ENCODE measurements around the gene LINGO3. TPM values are rescaled to one million over a fixed set of nuclear protein-coding genes. Genes with fewer than 3 reads are reported as not detected.
"Not testable (repeated sequence)": the region's sequence is repeated elsewhere in the genome, so short reads cannot be mapped to it uniquely, and the experiment has no call there.

LINGO3 gene
- polyA plus RNA-seq, 1 donor (not counting 4 experiments of a cell fraction or from before 2014, with no cell fraction given), result not detected

DNA sequence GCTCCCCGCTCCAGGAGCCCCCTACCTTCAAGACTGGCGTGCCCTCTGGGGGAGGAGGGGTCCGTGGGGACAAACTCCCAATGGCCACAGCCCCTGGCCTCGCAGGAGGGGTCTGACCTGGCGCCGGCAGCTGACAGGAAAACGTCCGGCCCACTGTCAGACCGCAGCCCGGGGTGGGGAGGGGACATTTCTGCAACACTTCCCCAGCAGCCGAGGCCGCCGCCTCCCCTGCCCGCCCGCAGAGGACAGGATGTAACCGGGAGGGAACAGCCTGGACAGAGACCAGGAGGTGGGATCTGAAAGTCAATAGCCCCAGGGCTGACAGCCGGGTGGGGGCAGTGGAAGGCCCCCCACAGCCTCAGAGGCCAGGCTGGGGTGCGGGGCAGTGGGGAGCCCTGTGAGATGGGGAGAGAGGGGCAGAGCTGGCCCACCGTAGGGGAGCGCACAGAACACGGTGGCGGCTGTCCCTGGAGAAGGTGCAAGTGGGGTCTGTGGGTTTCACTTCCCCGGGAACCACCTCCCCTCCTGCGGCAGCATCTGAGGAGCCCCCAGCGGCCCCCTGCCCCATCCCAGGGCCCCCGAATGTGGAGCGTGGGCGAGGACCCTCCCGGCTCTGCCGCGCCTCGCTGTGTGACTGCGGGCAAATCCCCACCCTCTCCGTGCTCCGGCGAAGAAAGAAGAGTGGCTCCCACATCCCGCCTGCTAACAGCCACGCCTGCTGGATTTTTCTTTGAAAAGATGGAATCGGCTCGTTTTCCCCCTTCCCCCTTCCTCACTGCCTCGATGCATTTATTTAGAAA lies 25.7 kb downstream of the LINGO3 start, which contains the start of gene PEAK3:
TSS of gene PEAK3 (minus strand) at position 114 of the 800 bp plus-strand sequence. CDS start 1,244 bp downstream, outside the sequence.
- FAIRE-seq (no peak), DNase-seq (ENCODE audit: low read depth, low spot score) (no peak)
- no peaks in the 10 kb centered on the region for H3K9me3 ChIP-seq (ENCODE audit: control insufficient read depth, low read depth, low read length)
- H2AFZ ChIP-seq (ENCODE audit: control insufficient read depth, low read length), result no peak within 1 kb of the TSS
- no peak within 1 kb of the TSS for H3K4me2 ChIP-seq (ENCODE audit: control insufficient read depth, extremely low read depth, insufficient read depth, low read depth, low read length)
- no peaks in the 10 kb centered on the region for H4K20me1 ChIP-seq (ENCODE audit: control insufficient read depth, extremely low read depth, insufficient read depth, low read length)
- no peaks in the 10 kb centered on the region for H3K4me1 ChIP-seq (ENCODE audit: control insufficient read depth, extremely low read depth, insufficient read depth, low read length)
- H3K79me2 ChIP-seq (ENCODE audit: control insufficient read depth, insufficient read depth, low read length), result no peaks in the 10 kb centered on the region
- no peaks in the 10 kb centered on the region for H3K36me3 ChIP-seq (ENCODE audit: control insufficient read depth in 2 of 2, extremely low read depth in 1 of 2, insufficient read depth in 2 of 2, low read length in 2 of 2)
- H3K27ac ChIP-seq (ENCODE audit: control insufficient read depth, insufficient read depth, low read length), result no peak within 1 kb of the TSS
- H3K4me3 ChIP-seq (ENCODE audit: control insufficient read depth in 2 of 3, extremely low read depth in 1 of 3, insufficient read depth in 2 of 3, low read depth in 1 of 3, low read length in 3 of 3), result no peak within 1 kb of the TSS
- no peaks in the 10 kb centered on the region for H3K9me1 ChIP-seq (ENCODE audit: control insufficient read depth, extremely low read depth, insufficient read depth, low read length)
- dilution Hi-C loops (cut with MboI; ENCODE audit: extremely low pct_ligation_motif_present, low sequenced_read_pairs), result no loop called here
- no peaks in the 10 kb centered on the region for H3K27me3 ChIP-seq (ENCODE audit: control insufficient read depth, extremely low read depth, insufficient read depth, low read length)
- no peak for TF ChIP-seq EZH2 (IDR thresholded peaks at IDR 0.05; ENCODE audit: low read length)
- TF ChIP-seq, protein P1, sequence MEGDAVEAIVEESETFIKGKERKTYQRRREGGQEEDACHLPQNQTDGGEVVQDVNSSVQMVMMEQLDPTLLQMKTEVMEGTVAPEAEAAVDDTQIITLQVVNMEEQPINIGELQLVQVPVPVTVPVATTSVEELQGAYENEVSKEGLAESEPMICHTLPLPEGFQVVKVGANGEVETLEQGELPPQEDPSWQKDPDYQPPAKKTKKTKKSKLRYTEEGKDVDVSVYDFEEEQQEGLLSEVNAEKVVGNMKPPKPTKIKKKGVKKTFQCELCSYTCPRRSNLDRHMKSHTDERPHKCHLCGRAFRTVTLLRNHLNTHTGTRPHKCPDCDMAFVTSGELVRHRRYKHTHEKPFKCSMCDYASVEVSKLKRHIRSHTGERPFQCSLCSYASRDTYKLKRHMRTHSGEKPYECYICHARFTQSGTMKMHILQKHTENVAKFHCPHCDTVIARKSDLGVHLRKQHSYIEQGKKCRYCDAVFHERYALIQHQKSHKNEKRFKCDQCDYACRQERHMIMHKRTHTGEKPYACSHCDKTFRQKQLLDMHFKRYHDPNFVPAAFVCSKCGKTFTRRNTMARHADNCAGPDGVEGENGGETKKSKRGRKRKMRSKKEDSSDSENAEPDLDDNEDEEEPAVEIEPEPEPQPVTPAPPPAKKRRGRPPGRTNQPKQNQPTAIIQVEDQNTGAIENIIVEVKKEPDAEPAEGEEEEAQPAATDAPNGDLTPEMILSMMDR (optimal IDR thresholded peaks at IDR 0.05 in 1 of 3, IDR thresholded peaks at IDR 0.05 in 1 of 3, conservative IDR thresholded peaks at IDR 0.05 in 1 of 3; ENCODE audit: extremely low read depth in 1 of 3, insufficient read depth in 2 of 3, low read length in 3 of 3), result no peak
- no peak within 1 kb of the TSS for H3K9ac ChIP-seq (ENCODE audit: control insufficient read depth, extremely low read depth, insufficient read depth, low read length)

DNA sequence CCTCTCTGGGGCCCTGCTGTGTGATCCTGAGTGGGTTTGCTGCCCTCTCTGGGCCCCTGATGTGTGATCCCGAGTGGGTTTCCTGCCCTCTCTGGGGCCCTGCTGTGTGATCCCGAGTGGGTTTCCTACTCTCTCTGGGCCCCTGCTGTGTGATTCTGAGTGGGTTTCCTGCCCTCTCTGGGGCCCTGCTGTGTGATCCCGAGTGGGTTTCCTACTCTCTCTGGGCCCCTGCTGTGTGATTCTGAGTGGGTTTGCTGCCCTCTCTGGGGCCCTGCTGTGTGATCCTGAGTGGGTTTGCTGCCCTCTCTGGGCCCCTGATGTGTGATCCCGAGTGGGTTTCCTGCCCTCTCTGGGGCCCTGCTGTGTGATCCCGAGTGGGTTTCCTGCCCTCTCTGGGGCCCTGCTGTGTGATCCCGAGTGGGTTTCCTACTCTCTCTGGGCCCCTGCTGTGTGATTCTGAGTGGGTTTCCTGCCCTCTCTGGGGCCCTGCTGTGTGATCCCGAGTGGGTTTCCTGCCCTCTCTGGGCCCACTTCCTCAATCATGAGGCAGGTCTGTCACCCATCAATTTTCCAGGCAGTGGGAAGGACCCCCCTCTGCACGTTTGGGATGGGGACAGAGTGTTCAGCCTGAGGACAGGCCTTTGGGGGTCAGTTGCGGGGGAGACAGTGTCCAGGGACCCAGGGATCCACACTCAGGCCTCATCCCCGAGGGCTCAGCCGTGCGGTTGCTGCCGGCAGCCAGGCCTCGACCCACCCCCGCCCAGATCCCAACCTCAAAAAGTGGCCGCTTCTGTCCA lies 26.5 kb downstream of the LINGO3 start:
- H3K36me3 ChIP-seq (ENCODE audit: control insufficient read depth in 2 of 2, extremely low read depth in 1 of 2, insufficient read depth in 2 of 2, low read length in 2 of 2); H3K9me1 ChIP-seq (ENCODE audit: control insufficient read depth, extremely low read depth, insufficient read depth, low read length); FAIRE-seq; H3K9me3 ChIP-seq (ENCODE audit: control insufficient read depth, low read depth, low read length); H3K4me3 ChIP-seq (ENCODE audit: control insufficient read depth in 2 of 3, extremely low read depth in 1 of 3, insufficient read depth in 2 of 3, low read depth in 1 of 3, low read length in 3 of 3); H3K79me2 ChIP-seq (ENCODE audit: control insufficient read depth, insufficient read depth, low read length); DNase-seq (ENCODE audit: low read depth, low spot score); H3K4me1 ChIP-seq (ENCODE audit: control insufficient read depth, extremely low read depth, insufficient read depth, low read length); H3K4me2 ChIP-seq (ENCODE audit: control insufficient read depth, extremely low read depth, insufficient read depth, low read depth, low read length); H3K27ac ChIP-seq (ENCODE audit: control insufficient read depth, insufficient read depth, low read length); H3K27me3 ChIP-seq (ENCODE audit: control insufficient read depth, extremely low read depth, insufficient read depth, low read length); dilution Hi-C loops (cut with MboI; ENCODE audit: extremely low pct_ligation_motif_present, low sequenced_read_pairs); H3K9ac ChIP-seq (ENCODE audit: control insufficient read depth, extremely low read depth, insufficient read depth, low read length); H2AFZ ChIP-seq (ENCODE audit: control insufficient read depth, low read length); H4K20me1 ChIP-seq (ENCODE audit: control insufficient read depth, extremely low read depth, insufficient read depth, low read length): not testable (repeated sequence)

Measured in keratinocyte (primary cell).